ENCODE measurements around the gene GFI1B. TPM values are rescaled to one million over a fixed set of nuclear protein-coding genes. Genes with fewer than 3 reads are reported as not detected.

GFI1B gene
- total RNA-seq, 2 donors from 2014 or later, result 0.12 TPM; not detected in 1

Other genes with a start within 250 kb of the GFI1B start
- gene AK8, start 100.4 kb upstream of the GFI1B start, total RNA-seq, result under 1 TPM; 0.24 to 0.63 TPM
- gene SPACA9, start 99.8 kb upstream of the GFI1B start, total RNA-seq, result 1 to 10 TPM; 5.2 to 5.8 TPM
- gene TSC1, start 34.1 kb upstream of the GFI1B start, total RNA-seq, result 10 to 100 TPM; 28.8 to 30.2 TPM
- gene GTF3C5, start 52.3 kb downstream of the GFI1B start, total RNA-seq, result 100 to 1,000 TPM in 1 of 2 donors, 10 to 100 TPM in 1; 79.5 to 101 TPM
- gene CEL, start 83.3 kb downstream of the GFI1B start, total RNA-seq, result 1 to 10 TPM; 1.6 to 3.6 TPM
- gene RALGDS, start 142.5 kb downstream of the GFI1B start, total RNA-seq, result 10 to 100 TPM; 50.7 to 78.2 TPM
- 1 to 10 TPM in 1 of 2 donors, under 1 TPM in 1; 0.86 to 2.0 TPM for gene GBGT1, start 185.2 kb downstream of the GFI1B start, total RNA-seq
- not detected for gene OBP2B, start 230.6 kb downstream of the GFI1B start, total RNA-seq

Data from activated T-cell treated with anti-CD3 and anti-CD28 coated beads, Interleukin-2, amount 50 U/mL, for 72 hours (primary cell).